GM12892 (cell line): Measurements from ENCODE around the gene CD44.

Experiments used
- DNase-seq: peaks from one replicate; pipeline ENCODE4 v3.0.0; 2011; ENCODE audit not compliant: insufficient read length
- FAIRE-seq: peaks from 2 replicates; lab custom pipeline; 2011; peaks lifted over from hg19 to GRCh38; lab: Jason Lieb, UNC
- POLR2A ChIP-seq: IDR thresholded peaks from 2 replicates; pipeline ENCODE4 v1.6.1; 2011; ENCODE audit warnings: low read depth, low read length, control low read depth
- POLR2AphosphoS5 ChIP-seq: IDR thresholded peaks from 2 replicates; pipeline ENCODE4 v1.6.1; 2011; ENCODE audit warnings: low read depth, low read length, control low read depth
- TAF1 ChIP-seq: IDR thresholded peaks from 2 replicates; pipeline ENCODE4 v1.6.1; 2011; ENCODE audit warnings: low read depth, mild to moderate bottlenecking, control low read depth, low read length, borderline replicate concordance

Gene CD44

GRCh38 chr11:35115688-35116030 lies 23.3 kb upstream of the CD44 start:
- TF ChIP-seq POLR2A (no peak), TAF1 (no peak), POLR2AphosphoS5 (no peak)
- FAIRE-seq (no peak), DNase-seq (no peak)

DNA sequence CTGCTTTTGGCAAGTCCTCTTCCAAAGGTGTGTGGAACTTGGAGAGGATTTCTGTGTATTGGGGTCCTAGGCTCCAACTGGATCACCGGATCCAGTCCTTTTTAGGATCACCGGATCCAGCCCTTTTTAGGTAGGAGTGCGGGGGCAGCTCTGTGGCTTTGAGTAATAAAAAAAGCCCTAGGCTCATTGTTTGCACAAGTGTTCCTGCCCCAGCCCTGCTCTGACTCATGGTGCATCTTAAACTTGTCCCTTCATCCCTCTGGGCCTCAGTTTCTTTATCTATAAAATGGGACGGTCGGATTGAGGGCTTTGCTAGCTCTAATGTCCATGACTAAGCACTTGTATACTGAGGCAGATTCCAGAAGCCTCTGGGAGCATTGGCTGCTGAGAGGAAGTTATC lies 22.7 kb upstream of the CD44 start:
- no peak for DNase-seq
- no peak for FAIRE-seq
- no peak for TF ChIP-seq TAF1
- TF ChIP-seq POLR2A, result no peak
- no peak for TF ChIP-seq POLR2AphosphoS5

DNA sequence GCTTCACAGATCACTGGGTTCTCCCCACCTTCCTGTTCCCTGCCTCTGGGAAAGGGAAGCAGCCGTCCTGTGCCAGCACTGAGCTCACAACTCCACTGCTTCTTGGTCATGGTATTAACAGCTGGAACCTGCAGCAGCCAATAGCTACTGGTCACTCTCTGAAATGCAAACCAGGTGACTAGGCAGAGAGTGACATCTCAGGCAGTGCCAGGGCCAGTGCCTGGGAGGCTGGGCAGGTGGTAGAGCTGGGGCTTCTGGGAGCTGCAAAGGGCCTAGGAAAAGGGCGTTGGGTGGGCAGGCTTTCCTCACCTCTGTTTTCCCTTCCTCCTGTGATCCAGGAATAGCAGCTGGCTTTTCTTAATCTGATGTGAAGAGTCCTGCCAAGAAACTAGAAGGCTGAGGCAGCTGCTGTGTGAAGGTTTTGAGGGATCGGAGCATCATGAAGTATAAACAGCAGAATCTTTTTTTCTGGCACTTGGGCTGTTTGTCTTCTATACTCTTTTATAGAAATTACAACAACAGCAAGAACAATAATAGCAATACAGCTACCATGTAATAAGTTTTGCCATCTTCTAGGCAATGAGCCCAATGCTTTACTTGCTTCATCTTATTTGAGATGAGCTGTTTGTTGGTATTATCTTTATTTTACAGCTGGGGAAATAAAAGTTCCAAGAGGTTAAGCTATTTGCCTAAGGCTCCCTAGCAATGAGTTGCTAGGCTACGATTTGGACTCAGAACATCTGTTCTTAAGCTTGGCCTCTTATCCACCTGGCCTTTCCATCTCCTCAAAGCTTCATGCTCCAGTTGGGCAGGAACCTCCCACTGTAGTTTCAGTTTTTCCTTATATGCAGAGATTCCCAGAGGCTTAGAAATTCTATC lies 22.0 kb upstream of the CD44 start:
- DNase-seq (no peak), FAIRE-seq (peak; percentile 68)

GRCh38 chr11:35118906-35119305 lies 20.1 kb upstream of the CD44 start:
- TF ChIP-seq TAF1 (no peak), POLR2A (no peak), POLR2AphosphoS5 (no peak)
- DNase-seq, result no peak
- peak; percentile 89 for FAIRE-seq

More for the DNA sequence above, 22.0 kb upstream of the CD44 start:
- TF ChIP-seq TAF1 (no peak), POLR2AphosphoS5 (no peak)

DNA sequence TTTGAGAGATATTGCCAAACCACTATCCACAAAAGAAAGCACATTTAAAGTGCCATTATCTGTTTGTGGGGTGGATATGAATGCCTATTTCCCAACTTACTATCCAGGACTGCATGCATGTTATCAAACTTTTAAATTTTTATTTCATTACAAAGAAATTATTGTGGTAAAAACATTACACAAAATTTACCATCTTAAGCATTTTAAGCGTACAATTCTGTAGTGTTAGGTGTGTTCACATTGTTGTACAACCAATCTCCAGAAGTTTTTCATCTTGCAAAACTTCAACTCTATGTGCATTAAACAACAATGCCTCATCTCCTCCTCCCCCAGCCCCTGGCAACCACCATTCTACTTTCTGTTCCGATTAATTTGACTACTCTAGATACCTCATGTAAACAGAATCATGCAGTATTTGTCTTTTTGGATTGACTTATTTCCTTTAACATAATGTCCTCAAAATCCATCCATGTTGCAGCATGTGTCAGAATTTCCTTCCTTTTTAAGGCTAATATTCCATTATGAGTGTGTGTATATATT lies 17.6 kb upstream of the CD44 start:
- FAIRE-seq (peak; percentile 93), DNase-seq (no peak)
- TF ChIP-seq POLR2AphosphoS5, result no peak
- TF ChIP-seq POLR2A, result no peak
- no peak for TF ChIP-seq TAF1

- TF ChIP-seq TAF1, result no peak
- no peak for TF ChIP-seq POLR2A
- no peak for TF ChIP-seq POLR2AphosphoS5
- FAIRE-seq (peak; percentile 92), DNase-seq (no peak)
Measured at GRCh38 chr11:35122308-35122707, 16.7 kb upstream of the CD44 start.

DNA sequence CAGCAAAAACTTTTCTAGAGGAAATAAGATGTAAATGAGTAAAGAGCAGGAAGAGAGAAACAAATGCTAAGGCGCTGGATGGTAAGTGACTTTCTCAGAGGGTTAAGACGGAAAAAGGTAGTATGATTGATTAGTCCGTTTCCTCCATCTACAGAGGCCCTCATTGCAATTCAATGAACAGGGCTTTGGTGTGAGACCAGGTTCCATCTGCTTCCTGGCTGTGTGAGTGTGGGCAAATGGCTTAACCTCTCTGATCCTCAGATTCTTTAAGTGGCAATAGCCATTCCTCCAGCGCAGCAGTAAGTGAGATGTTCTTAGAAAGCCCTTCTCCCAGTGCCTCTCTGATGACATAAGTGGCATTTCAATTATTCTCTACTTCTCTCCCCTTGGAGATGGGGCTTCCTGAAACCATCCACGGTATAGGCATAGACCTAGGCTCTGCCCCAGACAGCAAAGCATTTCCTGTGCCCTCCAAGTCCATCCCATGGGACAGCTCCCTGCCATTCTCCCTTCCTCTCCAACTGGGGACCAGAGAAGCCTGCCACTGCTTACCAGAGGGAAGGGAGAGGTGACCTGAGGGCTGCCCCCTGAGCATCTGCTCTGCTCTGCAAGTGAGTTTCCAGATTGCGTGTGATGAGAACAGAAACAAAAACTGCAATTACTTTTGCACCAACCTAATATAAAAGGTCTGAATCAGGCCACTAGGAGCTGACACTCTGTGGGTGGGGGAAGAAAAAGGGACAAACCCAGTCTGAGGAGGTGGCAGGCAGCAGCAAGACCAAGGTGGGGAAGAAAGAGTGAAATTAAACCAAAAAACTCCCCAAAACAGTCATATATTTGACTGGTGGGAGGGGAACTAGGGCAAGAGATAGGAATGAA lies 12.7 kb upstream of the CD44 start:
- TF ChIP-seq TAF1, result peak; percentile 45; the same call in 1 of the 2 replicates
- peak; percentile 36; the same call in 1 of the 2 replicates for TF ChIP-seq POLR2AphosphoS5
- no peak for TF ChIP-seq POLR2A
- FAIRE-seq, result no peak
- no peak for DNase-seq

- FAIRE-seq (peak; percentile 98), DNase-seq (no peak)
- TF ChIP-seq POLR2AphosphoS5, result peak; percentile 17; the same call in 1 of the 2 replicates
- no peak for TF ChIP-seq TAF1
- TF ChIP-seq POLR2A, result peak; percentile 47; the same call in 1 of the 2 replicates
Measured at GRCh38 chr11:35126879-35127581, 11.9 kb upstream of the CD44 start.

DNA sequence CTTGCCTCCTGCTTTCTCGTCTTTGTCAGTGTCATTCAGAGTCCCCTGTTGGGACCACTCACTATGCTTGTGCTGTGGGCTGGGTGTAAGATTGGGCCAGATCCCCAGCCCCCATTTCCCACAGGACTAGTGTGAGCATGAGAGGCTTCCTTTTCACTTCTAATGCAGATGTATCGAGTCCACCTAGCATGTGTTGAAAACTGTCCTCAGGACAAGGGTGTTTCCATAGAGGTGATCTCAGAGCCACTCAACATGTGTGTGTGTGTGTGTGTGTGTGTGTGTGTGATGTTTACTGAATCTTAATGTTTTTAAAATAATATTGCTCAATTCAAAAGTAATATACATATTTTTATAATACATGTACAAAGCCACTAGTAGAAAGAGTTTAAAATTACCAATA lies 11.4 kb upstream of the CD44 start:
- DNase-seq (no peak), FAIRE-seq (no peak)
- TF ChIP-seq POLR2A, result 0 out of 2 replicates have a peak, but pooled peaks have one; percentile 24
- TF ChIP-seq POLR2AphosphoS5, result 0 out of 2 replicates have a peak, but pooled peaks have one; percentile 15
- no peak for TF ChIP-seq TAF1

DNA sequence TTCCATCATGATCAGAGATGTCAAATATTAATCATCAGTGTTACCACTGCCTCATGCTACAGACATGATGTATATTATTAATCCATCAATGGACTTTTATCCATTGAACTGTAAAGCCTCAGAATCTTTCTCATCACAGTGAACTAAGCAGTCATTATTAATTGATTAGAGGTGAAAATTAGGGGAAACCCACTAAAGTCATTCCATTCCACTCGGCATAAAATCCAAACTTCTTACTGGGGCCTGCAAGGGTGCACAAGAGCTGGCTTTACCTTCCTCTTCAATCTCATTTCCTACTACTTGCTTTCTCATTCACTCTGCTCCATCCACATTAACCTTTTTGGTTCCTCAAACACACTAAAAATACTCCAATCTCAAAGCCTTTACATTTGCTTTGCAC lies 7.9 kb upstream of the CD44 start:
- DNase-seq (no peak), FAIRE-seq (peak; percentile 82)
- TF ChIP-seq TAF1 (no peak), POLR2A (no peak), POLR2AphosphoS5 (no peak)
